Heart right ventricle (tissue), 16 donors: ENCODE data around the gene NOP14. TPM values are rescaled to one million over a fixed set of nuclear protein-coding genes. Genes with fewer than 3 reads are reported as not detected.
"Not testable (repeated sequence)": the region's sequence is repeated elsewhere in the genome, so short reads cannot be mapped to it uniquely, and the experiment has no call there.

ENCODE experiments used
- ATAC-seq, 8 donors: fragments of 200-7000 bp; cut with Tn5 transposase; one replicate each; pipeline ENCODE4 v1.9.1; 2020; ENCODE audit warnings: mild to moderate bottlenecking in 8 of 8, moderate library complexity in 8 of 8, moderate number of reproducible peaks in 1 of 8
- DNase-seq, 2 donors: peaks; one replicate each; pipeline ENCODE4 v3.0.0-alpha.2; 2020
- H3K27ac ChIP-seq, 10 donors: fragments of 200-600 bp; sonication (generic) in 2 of 10; one replicate each; pipeline versions ENCODE4 v1.5.0 to v1.8.0; 2020 to 2022; ENCODE audit warnings: mild to moderate bottlenecking in 3 of 10
- H3K27me3 ChIP-seq, 7 donors: fragments of 200-600 bp; one replicate each; pipeline ENCODE4 v1.8.0; 2021 to 2022; ENCODE audit warnings: mild to moderate bottlenecking in 2 of 7
- H3K36me3 ChIP-seq, 9 donors: fragments of 200-600 bp; sonication (generic) in 1 of 9; one replicate each; pipeline versions ENCODE4 v1.5.0 to v1.8.0; 2020 to 2022; ENCODE audit warnings: mild to moderate bottlenecking in 2 of 9
- H3K4me1 ChIP-seq, 9 donors: fragments of 200-600 bp; sonication (generic) in 1 of 9; one replicate each; pipeline versions ENCODE4 v1.5.0 to v1.8.0; 2020 to 2022; ENCODE audit warnings: mild to moderate bottlenecking in 4 of 9
- H3K4me3 ChIP-seq, 10 donors: fragments of 200-600 bp; sonication (generic) in 2 of 10; one replicate each; pipeline versions ENCODE4 v1.5.0 to v1.8.0; 2020 to 2022; ENCODE audit warnings: mild to moderate bottlenecking in 7 of 10, moderate library complexity in 2 of 10
- H3K9me3 ChIP-seq, 11 donors: fragments of 200-600 bp in 10 of 11; sonication (generic) in 2 of 11; one replicate each; pipeline versions ENCODE4 v1.5.0 to v1.8.0; 2013 to 2022; ENCODE audit warnings: mild to moderate bottlenecking in 2 of 11, control low read depth in 1 of 11, moderate library complexity in 1 of 11
- CTCF ChIP-seq, 9 donors: fragments of 200-600 bp; sonication (generic) in 2 of 9; IDR thresholded peaks; one replicate each; pipeline versions ENCODE4 v1.5.0 to v1.8.0; 2021 to 2022; ENCODE audit warnings: antibody characterized with exemption in 9 of 9, mild to moderate bottlenecking in 5 of 9, moderate library complexity in 1 of 9
- WGBS, 2 donors: extraction: QIAGEN DNeasy Blood & Tissue Kit; methylation state at CpG; one replicate each; pipeline ENCODE4 v1.1.7; 2013; ENCODE audit warnings: inconsistent platforms in 1 of 2; 5-methylcytosine and 5-hydroxymethylcytosine counted together
- intact Hi-C, 10 donors: fragments of 100-400 bp; cut with DNase I; formaldehyde crosslinking; loops; one replicate each; pipeline versions ENCODE4 v1.11.1 to v1.14.2; 2022
- polyA plus RNA-seq, 2 donors: library from polyadenylated mRNA; stranded (reverse); fragments of 200-250 nt; gene quantifications; one replicate each; pipeline ENCODE4 v1.2.3, GENCODE V29; 2013
- total RNA-seq, 10 donors: library from RNA; stranded (reverse); fragmentation: NEBNext Ultra II Directional in 3 of 10; extraction: Animal tissue kit (Norgen Biotek cat#: 25700) in 3 of 10; gene quantifications; one replicate each; pipeline versions ENCODE4 v1.2.1 to v1.2.4, GENCODE V29; 2021 to 2023
- donor health status: Arrhythmogenic right ventricular cardiomyopathy.
- donor health status: ischemic (EF 13 %, LVEDD 7.1; RV severe dilation, severe dysfunction).
- donor health status: healthy with polysubstance abuse.
- donor health status: DM: no; HTN: yes; CAD: no.
- donor health status: DM: no; HTN: no; CAD: no.
- donor health status: ischemic (EF 25% LVEDD 6.9; RV normal size, moderate dysfunction).
- donor health status: ischemic (EF 25% LVEDD 5.7; RV mildly dilated, moderate dysfunction).
- donor health status: healthy.
- donor health status: DM: yes; HTN: yes; CAD: no.
- donor health status: Ischemic cardiomyopathy.
- donor health status: ischemic (EF 35%, LVEDD 5.7; RV mildly dilated, moderate dysfunction).
- donor health status: nonischemic (EF 11% LVEDD 7.7; RV severe dilation, severe dysfunction).
- donor health status: DM: yes; HTN: yes; CAD: no.
- donor health status: PGD.
- donor health status: ischemic (EF 29% LVEDD 5.4; RV normal size, mild dysfunction).
- donor health status: nonischemic (EF 23%, LVEDD 6.1; RV moderate dilation, normal function).

The NOP14 gene
- total and polyA plus RNA-seq, 12 donors: 12.4 to 24.0 (median 17.3) TPM

DNA sequence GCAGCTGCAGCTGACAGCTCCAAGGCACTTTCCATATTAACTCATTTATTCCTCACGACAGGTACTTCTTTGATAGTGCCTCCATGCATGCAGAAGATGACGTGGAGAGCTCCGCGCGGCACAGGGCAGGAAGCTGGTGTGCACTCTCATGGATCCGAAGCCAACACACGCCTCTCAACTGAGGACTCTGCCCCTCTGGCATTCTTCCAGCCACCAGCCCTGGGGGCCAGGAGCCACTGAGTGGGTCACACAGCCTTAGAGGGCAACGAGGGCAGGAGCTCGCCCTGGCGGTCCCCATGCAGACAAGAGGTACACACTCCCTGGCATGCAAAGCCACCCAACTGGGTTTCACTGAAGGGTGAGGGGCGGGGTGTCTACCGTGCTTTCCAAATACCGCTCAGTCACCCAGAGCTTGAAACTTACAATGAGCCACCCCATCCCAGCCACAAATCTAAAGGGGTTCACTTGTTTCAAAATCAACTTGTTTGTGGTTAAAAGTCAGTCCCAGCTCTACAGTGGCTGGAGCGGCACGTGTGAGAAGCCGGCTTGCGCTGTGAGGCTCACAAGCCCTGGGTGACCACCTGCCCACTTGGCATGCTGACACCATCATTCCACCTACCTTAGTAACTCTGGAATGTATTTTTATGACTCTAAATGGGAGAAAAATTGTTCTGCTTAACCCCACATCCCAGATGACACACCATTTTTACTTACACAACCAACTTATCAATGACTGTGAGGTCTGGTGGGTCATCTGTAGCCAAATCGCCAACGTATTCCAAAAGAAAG lies 16.2 kb downstream of the NOP14 start:
- intact Hi-C loops: no loop called here
- Histone ChIP-seq H3K4me3 (no peak overlapping the region), H3K27ac (peak overlapping the region in 1 of 10 donors; percentile 12), H3K9me3 (no peaks in the 10 kb centered on the region), H3K36me3 (peaks cover 5 to 100% (median 72%) of the 10 kb centered on the region in 9 donors), H3K4me1 (peaks cover 0 to 5% (median 0%) of the 10 kb centered on the region in 9 donors), H3K27me3 (no peaks in the 10 kb centered on the region)
- no peak for TF ChIP-seq CTCF (IDR thresholded peaks at IDR 0.05)
- ATAC-seq (no peak), DNase-seq (no peak)
- WGBS, 2 donors: 92 to 93% methylated on average over 19 of the region's 19 CpGs

GRCh38 chr4:2945619-2946604 lies 17.3 kb downstream of the NOP14 start:
- WGBS, 2 donors: 90% methylated on average over 27 to 28 of the region's 30 CpGs
- H3K4me3 ChIP-seq, H3K9me3 ChIP-seq, intact Hi-C loops, DNase-seq, H3K4me1 ChIP-seq, H3K27ac ChIP-seq, H3K27me3 ChIP-seq, ATAC-seq: not testable (repeated sequence)
- peaks cover 4 to 100% (median 73%) of the 10 kb centered on the region in 9 donors for H3K36me3 ChIP-seq

DNA sequence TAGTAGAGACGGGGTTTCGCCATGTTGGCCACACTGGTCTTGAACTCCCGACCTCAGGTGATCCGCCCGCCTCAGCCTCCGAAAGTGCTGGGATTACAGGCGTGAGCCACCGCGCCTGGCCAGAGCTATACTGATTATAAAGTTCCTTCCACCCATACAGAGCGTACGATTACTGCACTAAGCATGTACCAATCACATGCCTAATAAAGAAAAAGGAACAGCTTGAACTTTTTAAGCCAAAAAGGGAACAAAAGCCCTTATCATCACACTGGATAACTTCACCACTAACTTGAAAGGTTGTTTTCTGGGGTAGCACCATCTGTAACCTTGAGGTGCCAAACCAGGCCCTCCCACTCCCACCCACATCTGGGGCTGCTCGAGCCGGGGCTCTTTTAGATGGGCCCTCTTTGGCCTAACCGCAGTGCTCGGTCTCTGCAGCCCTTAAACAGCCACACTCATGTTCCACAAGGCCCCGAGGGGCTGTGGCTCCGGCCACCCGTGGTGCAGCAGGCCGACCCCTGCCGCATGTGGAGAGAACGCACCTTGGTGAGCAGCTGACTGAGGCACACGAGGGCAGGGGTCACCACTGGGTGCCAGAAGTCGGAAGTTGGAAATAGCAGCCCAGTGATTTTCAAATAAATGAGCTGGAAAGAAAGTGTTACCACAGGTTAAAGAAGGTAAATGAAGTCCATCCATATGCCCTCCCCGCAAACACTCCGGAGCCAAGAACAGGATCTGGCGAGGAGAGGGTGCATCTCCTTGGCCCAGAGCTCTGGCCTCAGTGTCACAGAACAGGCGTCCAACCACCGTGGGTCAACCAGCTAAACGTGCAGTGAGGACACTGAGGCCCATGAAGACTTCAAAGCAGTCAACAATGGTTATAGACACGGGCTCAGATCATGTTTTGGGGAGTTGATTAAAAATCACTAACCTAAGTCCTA lies 18.4 kb downstream of the NOP14 start:
- Histone ChIP-seq H3K27me3 (no peaks in the 10 kb centered on the region), H3K4me1 (peaks cover 0 to 5% (median 0%) of the 10 kb centered on the region in 9 donors), H3K27ac (no peak overlapping the region), H3K36me3 (peaks cover 8 to 100% (median 75%) of the 10 kb centered on the region in 9 donors), H3K9me3 (no peaks in the 10 kb centered on the region), H3K4me3 (no peak overlapping the region)
- TF ChIP-seq CTCF (IDR thresholded peaks at IDR 0.05): no peak
- DNase-seq (no peak), ATAC-seq (no peak)
- 88 to 90% methylated on average over 30 of the region's 30 CpGs for WGBS, 2 donors
- intact Hi-C loops: no loop called here

- DNase-seq (no peak), ATAC-seq (no peak)
- no peak for TF ChIP-seq CTCF (IDR thresholded peaks at IDR 0.05)
- no peak overlapping the region for H3K4me3 ChIP-seq
- H3K4me1 ChIP-seq: peaks cover 0 to 5% (median 0%) of the 10 kb centered on the region in 9 donors
- peaks cover 8 to 100% (median 74%) of the 10 kb centered on the region in 9 donors for H3K36me3 ChIP-seq
- intact Hi-C loops: no loop called here
- H3K27me3 ChIP-seq: no peaks in the 10 kb centered on the region
- no peaks in the 10 kb centered on the region for H3K9me3 ChIP-seq
- 90 to 92% methylated on average over 11 of the region's 11 CpGs for WGBS, 2 donors
- H3K27ac ChIP-seq: no peak overlapping the region
These were observed 19.1 kb downstream of the NOP14 start for GRCh38 chr4:2944091-2944482.
